Esophagus mucosa (tissue), 1 donor: ENCODE measurements around the gene CELF4. TPM values are rescaled to one million over a fixed set of nuclear protein-coding genes. Genes with fewer than 3 reads are reported as not detected.

Experiments
- ATAC-seq: fragments of 200-7000 bp; cut with Tn5 transposase; one replicate; pipeline ENCODE4 v1.9.1; 2020
- total RNA-seq: library from RNA; stranded (reverse); gene quantifications from one replicate; pipeline ENCODE4 v1.2.4, GENCODE V29; 2023
- donor health status: DM: yes; HTN: yes; CAD: no.

CELF4 gene
- total RNA-seq, 1 donor from 2014 or later: not detected

DNA sequence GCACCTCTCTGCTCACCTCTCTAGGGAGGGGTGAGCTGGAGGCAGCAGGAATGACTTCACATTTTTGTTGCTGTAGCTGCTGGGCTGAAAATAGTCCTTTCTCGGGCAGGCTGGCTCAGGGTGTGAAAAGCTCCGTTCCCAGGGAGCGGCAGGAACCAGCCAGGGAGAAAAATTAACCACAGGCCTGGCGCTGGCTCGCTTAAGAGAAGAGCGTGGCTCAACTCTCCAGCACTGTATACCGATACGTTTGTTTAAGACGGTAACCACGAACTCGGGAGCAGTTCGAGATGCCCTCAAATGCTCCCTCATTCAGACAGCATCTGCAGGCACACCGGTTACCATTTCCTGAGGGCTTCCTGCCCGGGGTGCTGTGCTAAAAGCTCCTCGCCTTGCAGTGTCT, 129.6 kb downstream of the CELF4 start:
- ATAC-seq: no peak

DNA sequence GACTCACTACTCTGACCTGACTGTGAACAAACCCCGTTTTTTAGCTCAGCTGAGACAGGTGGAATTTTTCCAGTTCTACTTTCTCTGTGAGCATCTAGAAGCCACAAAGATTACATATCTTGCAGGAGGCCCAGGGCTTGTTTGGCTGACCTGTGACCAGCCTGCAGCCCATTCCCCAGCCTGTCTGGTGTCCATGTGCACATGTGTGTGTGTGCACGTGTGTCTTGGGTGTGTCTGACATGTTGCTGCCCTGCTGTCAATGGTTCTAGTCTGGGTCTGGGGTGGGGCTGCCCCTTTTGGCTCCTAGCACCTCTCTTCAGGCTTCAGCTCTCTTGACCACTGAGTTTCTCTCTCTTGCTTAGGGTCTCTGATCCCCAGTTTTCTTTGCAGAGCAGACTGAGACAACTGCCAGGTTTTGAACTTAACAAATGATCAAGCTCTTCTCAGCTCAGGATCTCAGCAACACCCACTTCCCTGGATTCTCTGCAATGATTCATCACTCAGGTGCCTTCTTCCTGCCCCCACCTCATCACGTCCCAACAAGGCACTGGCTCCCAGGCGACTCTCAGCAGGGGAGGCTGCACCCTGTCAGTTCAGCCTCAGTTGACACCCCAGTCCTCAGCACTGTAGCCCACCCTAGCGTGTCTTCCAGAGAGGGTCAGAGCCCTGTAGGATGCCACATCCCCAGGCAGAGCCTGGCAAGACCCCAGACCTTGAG, 130.3 kb downstream of the CELF4 start:
- no peak for ATAC-seq

DNA sequence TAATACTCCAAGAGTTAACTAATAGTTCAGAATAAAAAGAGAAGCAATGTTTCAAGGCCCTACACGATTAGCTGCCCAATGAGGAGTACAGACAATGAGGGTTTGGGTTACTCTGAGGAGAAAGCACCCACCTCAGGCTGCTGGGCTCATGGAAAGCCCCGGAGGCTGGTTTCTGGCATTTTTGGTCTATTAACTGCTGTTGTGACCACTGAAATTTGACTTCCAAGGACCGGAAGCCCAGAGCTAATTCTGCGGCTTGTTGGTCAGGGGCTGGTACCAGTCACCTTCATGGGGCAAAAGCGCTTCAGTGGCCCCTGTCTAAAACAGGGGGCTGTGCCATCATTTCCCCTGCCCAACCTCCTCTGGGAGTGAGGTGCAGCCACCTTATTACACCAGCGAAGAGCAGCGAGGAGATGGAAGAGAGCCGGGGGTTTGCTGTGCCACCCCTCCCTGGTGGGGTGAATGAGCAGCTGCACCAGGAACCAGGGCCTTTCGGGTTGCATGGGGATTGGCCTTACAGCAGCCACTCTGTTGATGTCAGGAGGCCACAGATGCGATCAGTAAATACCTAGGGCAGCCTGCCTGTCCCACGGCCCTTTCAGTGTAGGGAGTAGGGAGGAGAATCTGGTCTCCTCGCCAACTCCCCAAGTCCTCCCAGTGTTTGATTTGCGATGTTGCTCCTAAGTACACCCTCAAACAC, 131.3 kb downstream of the CELF4 start:
- no peak for ATAC-seq

DNA sequence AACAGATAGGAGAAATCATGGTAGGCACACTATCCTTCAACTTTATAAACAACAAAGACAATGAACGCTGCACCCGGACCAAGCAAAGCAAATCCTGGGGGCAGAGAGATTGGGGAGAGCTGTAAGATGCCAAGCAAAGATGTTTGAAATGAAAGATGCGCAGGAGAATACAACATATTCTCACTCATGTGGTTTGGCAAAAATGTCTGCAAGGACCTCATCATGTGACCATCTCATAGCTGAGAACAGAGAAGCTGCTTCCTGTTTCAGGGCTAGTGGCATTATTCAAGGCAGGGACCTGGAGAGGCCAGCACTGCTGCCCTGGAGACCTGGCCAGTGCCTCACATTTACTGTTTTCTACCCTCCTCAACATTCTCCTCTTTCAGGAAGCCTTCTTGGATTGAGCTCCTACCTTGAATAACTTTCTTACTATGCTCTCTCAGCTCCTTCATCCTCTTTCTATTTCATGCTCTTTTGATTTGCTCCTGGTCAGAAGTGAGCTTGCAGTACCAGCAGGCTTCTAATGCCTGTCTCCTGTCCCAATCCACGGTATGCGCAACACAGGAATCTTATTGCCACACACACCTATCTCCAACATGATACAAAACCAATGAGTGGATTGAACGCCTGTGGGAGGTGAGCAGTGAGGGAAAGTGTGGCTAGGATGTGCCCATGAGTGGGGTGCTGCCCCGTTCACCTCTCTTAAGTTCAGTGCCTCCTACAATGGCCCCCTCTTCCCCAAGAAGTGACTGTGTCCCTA, 133.0 kb downstream of the CELF4 start:
- no peak for ATAC-seq

DNA sequence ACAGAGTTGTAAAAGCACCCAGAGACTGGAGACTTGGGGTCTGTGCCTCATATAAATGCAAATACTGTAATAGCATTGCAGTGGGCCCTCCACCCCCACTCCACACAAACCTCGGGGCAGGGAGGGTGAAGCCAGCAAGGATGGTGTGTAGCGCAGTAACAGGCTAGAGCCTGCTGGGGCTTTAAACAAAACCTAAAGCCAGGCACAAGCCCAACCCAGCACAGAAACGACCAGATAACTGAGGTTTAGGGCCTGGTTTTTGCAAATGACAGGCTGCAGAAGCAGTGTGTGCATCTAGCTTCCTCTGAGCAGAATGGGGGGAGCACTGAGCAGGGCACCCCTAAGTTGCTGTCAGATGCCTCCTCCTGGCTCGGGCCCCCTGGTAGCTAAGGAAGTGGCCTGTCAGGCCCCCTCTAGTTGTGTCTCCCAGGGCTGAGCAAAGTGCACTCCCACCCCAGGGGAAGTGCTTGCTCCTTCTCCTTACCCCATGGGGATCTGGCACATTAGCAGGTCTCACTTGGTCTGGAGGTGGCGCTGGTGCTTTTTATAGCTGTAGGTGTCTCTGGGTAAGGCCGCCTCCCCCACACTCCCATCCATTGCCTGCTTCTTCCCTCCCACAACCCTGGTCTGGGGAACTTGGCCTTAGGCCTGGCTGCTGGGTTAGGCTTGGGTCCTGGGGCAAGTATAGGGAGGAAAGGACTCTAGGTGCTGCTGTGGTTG, 135.1 kb downstream of the CELF4 start:
- ATAC-seq: no peak

DNA sequence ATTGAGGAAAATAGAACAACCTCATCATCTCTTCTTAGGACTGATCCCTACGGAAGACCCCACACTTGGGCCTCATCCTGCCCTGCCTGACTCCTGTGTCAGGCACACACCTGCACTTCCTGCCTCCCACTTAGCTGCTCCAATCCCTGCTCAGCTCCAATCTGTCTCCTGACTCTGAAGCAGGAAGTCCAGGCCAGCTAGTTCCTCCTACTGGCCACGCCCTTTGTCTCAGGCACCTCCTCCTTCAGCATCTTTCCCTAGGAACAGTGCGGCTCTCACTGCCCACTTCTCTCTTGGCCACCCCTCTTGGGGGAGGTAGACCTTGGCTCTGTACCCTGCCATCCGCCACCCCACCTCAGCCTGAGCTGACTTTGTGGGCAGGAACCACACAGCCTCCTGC, 135.8 kb downstream of the CELF4 start:
- ATAC-seq: no peak

DNA sequence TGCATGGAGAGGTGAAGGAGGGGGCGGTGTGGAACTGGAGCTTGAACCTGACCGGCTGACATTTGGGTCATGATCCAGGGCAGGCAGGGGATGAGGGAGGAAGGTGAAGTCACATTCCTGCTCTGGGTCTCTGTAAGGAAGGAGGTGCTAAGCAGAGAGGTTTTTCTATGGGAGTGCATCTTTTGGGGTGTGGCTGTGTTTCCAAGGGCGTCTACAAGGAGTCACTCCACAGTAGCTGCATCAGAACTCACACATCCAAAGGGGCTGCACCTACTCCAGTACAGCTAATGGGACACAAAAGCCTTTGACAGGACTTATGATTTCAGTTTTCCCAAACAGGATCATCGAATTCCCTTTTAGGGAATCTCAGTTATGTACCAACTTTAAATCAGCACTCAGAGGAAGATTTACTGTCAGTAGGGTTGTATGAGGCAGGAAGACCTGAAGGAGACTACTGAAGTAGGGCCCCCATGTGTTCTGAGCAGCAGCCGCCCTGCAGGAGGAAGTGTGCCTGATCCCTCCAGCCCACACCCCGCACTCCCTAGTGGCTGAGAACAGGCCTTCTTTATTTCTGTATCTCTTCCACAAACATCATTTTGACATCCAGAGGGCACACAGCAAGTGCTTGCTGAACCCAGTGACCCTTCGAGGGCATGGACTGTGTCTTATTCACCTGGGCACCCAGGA, 137.2 kb downstream of the CELF4 start:
- no peak for ATAC-seq

DNA sequence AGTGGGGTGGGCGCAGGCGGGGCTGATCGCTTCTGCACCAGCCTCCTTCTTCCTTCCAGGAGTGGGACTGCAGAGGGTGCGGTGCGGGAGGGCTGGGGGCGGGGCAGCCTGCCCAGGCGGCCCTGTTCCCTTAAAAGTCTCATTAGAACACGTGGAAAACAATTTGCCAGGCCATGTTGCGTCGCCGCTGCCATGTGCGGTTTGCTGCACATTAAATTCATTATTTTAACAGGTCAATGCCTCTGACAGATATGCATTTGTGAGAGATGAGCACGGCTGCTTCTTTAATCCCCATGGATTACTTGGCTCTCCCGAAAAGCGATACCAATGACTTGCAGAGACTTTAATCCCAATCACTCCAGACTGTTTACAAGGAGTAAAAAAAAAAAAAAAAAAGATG, 139.0 kb downstream of the CELF4 start:
- no peak for ATAC-seq

DNA sequence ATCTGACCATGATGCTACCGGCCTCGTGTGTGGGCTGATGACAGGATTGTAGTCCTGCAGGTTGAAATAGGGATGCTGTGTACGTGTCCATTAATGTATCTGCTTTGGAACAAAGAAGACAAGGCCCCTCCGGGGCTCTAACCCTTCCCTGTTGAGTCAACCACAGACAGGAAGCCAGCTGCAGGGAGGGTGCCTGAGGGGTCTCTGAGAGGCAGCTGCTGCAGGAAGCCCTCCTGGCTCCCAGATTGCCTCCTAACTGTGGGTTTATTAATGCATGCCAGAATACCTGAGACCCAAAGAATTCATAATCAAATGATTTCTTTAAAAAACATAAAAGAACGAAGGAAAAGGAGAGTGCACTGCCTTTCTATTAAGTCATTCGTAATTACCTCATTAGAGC, 140.4 kb downstream of the CELF4 start:
- no peak for ATAC-seq

DNA sequence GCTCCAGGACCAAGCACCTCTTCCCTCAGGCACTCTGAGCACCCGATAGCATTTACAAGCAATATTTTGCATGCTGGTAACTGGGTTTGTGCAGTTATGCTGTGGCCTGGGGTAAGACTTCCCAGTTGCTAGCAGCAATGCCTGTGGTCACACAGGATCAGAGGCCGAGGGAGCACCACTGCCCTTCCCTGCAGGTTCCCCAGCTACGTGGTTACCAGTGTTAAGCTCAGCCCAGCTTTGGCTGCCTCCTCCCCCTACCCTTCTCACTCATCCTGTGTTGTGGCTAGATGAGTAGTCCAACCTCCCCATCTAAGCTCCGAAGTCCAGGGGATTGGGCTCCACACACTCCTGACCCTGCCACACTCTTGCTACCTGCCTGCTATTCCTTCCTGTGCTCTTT, 141.1 kb downstream of the CELF4 start:
- ATAC-seq: no peak

DNA sequence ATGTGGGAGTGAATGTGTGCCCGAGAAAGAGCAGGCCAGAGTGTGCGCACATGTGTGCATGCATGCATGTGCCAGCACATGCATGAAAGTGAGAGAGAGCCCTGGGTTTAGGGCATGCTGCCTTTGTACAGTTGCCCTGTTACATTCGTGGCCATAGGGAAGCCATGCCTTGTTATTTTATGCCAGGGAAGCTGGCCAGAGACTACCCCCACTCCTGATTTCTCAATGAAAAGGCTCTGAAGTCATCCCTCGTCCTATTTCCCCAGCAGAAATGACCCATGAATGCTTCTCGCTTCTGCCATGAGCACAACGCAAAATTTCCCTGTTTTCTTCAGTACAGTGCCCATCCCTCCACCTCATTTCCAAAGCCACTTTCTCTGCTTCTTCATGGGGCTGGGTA, 143.0 kb downstream of the CELF4 start:
- no peak for ATAC-seq

DNA sequence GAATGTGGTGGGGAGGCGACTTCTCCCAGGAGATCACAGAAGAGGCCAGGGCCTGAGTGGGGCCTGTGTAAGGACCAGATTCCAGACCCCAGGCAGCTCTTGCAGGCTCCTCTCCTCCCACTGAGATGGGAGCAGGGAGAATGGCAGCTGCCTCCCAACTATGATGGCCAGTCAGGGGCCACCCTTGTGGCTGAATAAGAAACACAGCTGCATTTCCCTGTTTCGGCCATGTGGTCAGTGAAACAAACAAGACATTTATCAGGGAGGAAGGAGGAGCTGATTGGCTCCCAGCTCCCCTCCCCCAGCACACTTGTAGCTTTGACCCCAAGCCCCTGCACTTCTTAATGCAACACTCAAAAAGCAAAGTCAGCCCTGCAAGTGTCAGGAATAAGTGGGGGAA, 143.5 kb downstream of the CELF4 start:
- no peak for ATAC-seq

DNA sequence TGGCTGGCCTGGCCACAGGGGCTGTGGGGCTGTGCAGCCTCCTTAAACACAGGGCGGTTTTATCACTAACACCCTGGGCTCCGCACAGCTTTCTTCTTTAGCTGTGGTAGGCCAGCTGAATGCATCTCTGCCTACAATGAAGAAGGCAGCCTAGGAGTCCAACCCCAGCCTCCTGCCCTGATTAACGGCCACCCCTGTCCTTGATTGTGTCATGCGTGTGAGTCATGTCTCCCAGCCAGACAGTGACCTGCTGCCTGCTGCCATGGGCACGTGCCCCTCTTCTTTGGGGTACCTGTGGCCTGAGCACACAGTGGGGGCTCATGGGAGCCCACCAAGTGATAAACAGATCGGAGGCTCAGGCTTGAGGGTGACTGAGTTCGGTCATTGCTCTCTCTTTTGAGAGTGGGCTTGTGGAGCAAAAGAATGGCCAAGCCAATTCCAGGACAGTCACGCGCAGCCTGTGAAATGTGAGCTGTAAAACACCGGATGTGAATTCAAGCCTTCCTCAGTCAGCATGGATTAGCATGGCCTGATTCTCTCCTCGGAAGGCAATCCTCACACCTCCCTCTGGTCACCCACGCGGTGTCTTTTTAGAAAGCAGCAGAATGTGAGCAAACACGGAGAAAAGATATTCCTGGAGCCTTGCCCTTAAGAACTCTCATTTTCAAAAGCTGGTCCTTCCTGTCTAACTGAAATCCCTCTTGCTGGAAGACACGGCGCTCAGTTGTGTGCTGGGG, 144.1 kb downstream of the CELF4 start:
- ATAC-seq: no peak

DNA sequence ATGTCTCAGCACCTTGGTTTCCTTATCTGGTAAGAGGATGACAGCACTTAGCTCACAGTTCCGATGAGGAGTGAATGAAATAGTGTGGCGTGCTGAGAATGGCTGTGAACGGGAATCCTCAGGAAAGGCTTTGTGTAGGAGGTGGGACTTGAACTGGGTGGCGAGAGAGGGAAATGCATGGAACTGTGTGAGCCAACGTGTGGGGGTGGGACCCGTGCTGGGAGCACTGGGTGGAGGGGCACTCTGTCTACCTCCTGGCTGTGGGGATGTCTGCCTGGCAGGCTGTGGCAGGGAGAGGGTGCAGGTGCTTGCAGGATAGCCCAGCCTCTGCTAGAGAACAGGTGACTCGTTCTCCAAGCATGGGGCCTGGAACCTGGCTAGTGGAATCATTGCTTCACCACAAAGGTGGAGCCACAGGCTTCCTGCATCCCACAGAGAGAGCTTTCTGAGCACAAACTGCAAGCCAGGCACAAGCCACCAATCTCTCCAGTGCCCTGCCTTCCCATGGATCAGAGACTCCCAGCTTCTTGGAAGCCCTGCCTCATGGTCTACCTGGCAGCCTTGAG, 145.2 kb downstream of the CELF4 start:
- no peak for ATAC-seq

DNA sequence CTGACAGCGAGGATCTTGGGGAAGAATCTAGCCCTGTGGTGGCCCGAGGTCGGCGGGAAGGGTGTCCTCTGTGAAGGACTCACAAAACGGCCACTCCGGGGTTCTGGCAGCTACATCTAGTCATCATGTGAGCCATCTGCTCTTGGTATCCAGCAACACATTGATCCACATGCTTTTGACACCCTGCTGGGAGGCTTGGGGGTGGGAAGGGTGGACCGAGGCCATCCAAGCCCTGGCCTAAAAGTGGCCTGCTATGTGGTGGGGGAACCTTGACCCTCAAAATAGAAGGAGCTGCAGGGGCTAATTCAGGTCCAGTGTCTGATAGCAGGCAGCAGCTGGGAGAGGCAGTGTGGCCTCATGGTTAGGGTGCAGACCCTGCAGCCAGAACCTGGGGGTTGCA, 145.7 kb downstream of the CELF4 start:
- ATAC-seq: no peak

DNA sequence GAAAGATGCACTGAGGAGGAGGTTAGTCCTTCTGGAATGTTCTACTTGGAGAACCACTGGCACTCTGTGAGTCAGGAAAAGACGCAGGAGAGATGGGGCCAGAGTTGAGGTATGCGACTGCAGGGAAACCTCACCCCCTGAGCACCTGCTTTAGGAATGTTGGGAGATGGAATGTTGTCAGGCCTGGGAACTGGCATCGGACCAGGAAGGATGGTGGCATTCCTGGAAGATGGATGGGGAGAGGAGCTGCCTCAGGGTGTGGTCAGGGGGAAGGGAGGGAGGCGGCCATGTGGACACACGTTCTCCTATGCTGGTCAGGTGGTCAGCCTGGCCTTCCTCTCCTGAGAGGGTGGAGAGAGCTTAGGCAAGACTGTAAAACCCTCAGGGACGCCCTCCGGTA, 146.3 kb downstream of the CELF4 start:
- ATAC-seq: no peak

DNA sequence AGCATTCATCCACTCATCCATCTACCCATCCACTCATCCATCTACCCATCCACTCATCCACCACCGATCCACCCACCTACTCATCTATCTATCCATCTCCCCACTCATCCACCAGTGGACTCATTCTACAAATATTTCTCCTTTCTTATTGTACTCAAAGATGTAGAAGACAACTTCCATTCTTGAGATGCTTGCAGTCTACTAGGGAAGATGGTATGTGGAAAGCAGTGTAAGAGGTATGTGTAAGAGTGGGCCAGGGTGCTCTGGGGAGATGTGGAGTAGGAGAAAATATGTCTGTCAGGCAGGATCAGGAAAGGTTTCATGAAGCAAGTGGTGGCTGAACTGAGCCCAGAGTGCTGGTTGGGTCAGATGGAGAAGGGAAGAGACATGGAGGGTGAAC, 150.8 kb downstream of the CELF4 start:
- ATAC-seq: no peak

DNA sequence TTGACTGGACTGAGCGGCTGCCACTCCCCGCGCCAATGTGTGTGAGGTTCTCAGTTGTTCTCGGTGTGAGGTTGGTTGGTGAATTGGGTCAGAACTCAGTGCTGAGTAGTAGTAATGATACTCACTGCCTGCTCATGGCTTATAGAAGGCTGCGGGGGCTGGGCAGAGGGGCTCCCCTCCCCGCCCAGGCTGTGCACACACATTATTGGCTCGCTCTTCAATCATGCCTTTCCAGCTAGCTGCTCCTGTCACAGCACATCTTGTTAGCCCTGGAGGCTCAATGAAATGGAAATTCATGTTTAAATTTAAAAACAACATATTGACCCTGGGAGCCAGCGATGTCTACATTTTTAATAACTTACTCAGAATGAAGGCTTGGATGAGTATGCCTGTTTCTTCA, 152.8 kb downstream of the CELF4 start:
- no peak for ATAC-seq

DNA sequence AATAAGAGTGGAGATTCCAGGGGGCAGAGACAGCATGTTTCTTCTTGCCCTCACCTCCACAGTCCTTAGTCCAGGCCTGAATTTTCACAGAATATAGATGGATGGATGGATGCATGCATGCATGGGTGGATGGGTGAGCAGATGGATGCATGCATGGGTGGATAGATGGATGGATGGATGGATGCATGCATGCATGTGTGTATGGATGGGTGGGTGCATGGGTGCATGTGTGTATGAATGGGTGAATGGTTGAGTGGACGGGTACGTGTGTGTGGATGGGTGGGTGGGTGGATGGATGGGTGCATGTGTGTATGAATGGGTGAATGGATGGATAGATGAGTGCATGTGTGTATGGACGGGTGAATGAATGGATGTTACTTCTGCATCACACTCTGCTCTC, 153.3 kb downstream of the CELF4 start:
- ATAC-seq: no peak

DNA sequence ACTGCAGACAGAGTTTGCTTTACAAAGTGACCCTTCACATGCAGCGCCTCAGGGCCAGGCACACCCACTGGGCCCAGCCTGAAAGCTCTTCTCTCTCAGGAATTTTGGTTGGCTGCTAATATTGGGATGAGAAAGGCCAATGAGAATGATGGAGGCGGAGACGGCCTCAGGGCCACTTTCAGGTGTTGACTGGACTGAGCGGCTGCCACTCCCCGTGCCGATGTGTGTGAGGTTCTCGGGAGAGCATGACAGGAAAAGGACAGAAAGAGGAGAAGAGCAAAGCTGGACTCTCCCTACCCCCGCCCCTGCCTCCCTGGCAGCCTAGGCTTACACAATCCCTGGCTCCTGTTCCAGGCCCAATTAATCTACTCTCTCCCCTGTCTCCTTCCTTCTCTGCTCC, 155.7 kb downstream of the CELF4 start:
- no peak for ATAC-seq

DNA sequence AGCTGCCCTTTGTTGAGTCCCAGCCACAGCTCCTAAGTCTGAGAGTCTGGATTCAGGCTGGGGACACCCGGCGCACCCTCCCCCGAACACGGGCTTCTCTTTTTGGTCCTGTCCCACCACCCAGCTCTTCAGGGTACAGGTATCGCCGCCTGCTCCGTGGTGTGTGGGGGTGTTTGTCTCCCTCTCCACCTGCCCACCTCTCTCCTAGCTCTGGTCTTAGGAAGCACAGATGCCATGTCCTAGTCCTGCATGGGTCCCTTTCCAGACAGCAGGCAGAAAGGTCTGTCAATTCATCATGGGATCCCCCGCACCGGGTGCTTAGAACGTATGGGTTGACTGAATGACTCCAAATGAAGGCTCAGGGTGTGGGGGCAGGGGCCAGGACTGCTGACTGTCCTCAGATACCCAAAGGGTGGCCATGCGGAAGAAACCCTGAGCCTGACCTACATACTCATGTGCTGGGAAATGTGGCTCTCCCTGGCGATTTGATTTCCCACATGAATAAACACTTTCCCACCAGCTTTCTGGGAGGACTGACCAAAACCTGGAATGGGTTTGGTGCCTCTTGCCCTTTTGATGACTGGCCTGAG, 156.8 kb downstream of the CELF4 start:
- no peak for ATAC-seq
